HEK293 (cell line): ENCODE results near the gene ADAM17.

Source experiments
- TCF7L2 ChIP-seq: IDR thresholded peaks from 2 replicates; pipeline ENCODE4 v1.6.1; 2011; ENCODE audit warnings: low read depth, mild to moderate bottlenecking, inconsistent platforms, low read length, moderate library complexity, borderline replicate concordance
- ZBTB7A ChIP-seq: fragments of 450-650 bp; formaldehyde crosslinking; IDR thresholded peaks from 2 replicates; pipeline ENCODE4 v1.5.1; 2016; ENCODE audit warnings: low read depth, missing biosample characterization, missing genetic modification characterization
- ZNF664 ChIP-seq: fragments of 450-650 bp; formaldehyde crosslinking; IDR thresholded peaks from 2 replicates; pipeline ENCODE4 v1.5.1; 2016; ENCODE audit warnings: missing biosample characterization, missing genetic modification characterization
- TF ChIP-seq, protein P1 (sequence below): fragments of 450-650 bp; formaldehyde crosslinking; IDR thresholded peaks from 2 replicates; pipeline ENCODE4 v1.5.1; 2016; ENCODE audit warnings: missing biosample characterization, missing genetic modification characterization
- TF ChIP-seq, protein P2 (sequence below): fragments of 450-650 bp; formaldehyde crosslinking; IDR thresholded peaks from 2 replicates; pipeline ENCODE4 v1.5.1; 2016; ENCODE audit warnings: missing biosample characterization, missing genetic modification characterization
- TF ChIP-seq, protein P3 (sequence below): fragments of 450-650 bp; formaldehyde crosslinking; IDR thresholded peaks from 2 replicates; pipeline ENCODE4 v1.5.1; 2016; ENCODE audit warnings: missing biosample characterization, missing genetic modification characterization, low read depth

- TF ChIP-seq, protein P1, sequence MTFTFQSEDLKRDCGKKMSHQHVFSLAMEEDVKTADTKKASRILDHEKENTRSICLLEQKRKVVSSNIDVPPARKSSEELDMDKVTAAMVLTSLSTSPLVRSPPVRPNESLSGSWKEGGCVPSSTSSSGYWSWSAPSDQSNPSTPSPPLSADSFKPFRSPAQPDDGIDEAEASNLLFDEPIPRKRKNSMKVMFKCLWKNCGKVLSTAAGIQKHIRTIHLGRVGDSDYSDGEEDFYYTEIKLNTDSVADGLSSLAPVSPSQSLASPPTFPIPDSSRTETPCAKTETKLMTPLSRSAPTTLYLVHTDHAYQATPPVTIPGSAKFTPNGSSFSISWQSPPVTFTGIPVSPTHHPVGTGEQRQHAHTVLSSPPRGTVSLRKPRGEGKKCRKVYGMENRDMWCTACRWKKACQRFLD (tag by site-specific recombination) = no peak
- TF ChIP-seq, protein P2, sequence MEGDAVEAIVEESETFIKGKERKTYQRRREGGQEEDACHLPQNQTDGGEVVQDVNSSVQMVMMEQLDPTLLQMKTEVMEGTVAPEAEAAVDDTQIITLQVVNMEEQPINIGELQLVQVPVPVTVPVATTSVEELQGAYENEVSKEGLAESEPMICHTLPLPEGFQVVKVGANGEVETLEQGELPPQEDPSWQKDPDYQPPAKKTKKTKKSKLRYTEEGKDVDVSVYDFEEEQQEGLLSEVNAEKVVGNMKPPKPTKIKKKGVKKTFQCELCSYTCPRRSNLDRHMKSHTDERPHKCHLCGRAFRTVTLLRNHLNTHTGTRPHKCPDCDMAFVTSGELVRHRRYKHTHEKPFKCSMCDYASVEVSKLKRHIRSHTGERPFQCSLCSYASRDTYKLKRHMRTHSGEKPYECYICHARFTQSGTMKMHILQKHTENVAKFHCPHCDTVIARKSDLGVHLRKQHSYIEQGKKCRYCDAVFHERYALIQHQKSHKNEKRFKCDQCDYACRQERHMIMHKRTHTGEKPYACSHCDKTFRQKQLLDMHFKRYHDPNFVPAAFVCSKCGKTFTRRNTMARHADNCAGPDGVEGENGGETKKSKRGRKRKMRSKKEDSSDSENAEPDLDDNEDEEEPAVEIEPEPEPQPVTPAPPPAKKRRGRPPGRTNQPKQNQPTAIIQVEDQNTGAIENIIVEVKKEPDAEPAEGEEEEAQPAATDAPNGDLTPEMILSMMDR (tag by site-specific recombination) = no peak
- TF ChIP-seq, protein P3, sequence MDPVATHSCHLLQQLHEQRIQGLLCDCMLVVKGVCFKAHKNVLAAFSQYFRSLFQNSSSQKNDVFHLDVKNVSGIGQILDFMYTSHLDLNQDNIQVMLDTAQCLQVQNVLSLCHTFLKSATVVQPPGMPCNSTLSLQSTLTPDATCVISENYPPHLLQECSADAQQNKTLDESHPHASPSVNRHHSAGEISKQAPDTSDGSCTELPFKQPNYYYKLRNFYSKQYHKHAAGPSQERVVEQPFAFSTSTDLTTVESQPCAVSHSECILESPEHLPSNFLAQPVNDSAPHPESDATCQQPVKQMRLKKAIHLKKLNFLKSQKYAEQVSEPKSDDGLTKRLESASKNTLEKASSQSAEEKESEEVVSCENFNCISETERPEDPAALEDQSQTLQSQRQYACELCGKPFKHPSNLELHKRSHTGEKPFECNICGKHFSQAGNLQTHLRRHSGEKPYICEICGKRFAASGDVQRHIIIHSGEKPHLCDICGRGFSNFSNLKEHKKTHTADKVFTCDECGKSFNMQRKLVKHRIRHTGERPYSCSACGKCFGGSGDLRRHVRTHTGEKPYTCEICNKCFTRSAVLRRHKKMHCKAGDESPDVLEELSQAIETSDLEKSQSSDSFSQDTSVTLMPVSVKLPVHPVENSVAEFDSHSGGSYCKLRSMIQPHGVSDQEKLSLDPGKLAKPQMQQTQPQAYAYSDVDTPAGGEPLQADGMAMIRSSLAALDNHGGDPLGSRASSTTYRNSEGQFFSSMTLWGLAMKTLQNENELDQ = no peak
- TF ChIP-seq TCF7L2 (no peak), ZNF664 (tag by site-specific recombination) (no peak), ZBTB7A (tag by site-specific recombination) (no peak)
Observed at GRCh38 chr2:9556121-9556743, 602 bp upstream of the ADAM17 start.
